ENCODE data around the gene CHD9.

- TF ChIP-seq ZSCAN29 (IDR thresholded peaks at IDR 0.05) (no peak), SREBF1 (IDR thresholded peaks at IDR 0.05; ENCODE audit: borderline replicate concordance, low read depth, low read length) (no peak), CTCF (IDR thresholded peaks at IDR 0.05 in 2 of 3, conservative IDR thresholded peaks at IDR 0.05 in 1 of 3; ENCODE audit: insufficient read depth in 2 of 3, low read depth in 1 of 3, low read length in 3 of 3) (no peak), ZNF174 (CRISPR knock-in tag; IDR thresholded peaks at IDR 0.05) (no peak)
Observed at GRCh38 chr16:53031323-53031942, 23.4 kb upstream of the CHD9 start.
